Measurements from ENCODE around the gene MSI2.

The MSI2 gene

DNA sequence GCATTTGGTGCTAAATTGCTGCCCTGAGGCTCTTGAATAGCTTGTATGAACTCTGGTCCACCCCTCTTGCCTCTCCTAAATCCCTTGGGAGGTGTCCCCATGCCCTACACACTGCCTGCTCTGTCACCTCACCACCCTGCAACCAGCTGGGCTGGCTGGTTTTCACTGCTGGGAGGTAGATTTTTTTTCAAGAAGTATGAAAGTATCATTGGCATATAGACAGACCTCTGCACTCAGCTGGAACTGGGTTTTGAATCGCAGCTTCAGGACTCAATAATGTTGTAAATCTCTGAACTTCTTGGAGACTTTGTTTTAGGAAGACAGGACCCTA, 184.9 kb downstream of the MSI2 start:
- DNase-seq (ENCODE audit: low read depth): no peak

DNA sequence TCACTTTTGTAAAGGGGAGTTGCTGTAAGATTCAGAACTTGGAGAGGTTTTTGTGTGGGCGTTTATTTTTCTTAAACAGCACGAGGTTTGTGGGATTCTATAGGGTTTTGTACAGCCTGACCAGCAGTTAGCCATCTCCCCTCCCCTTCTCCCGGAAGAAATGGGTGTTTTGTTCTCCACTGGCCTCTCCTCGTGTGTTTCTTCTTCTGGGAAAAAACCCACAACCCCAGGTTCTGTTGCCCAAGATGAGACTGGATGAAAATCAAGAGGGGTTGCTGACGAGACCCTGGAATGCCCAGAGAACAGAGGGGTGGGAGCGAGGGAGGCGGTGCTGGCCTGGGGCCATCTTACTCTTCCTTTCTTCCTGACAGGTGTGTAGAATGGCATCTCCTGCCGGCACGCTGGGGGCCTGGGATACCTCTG, 186.1 kb downstream of the MSI2 start:
- no peak for DNase-seq (ENCODE audit: low read depth)

DNA sequence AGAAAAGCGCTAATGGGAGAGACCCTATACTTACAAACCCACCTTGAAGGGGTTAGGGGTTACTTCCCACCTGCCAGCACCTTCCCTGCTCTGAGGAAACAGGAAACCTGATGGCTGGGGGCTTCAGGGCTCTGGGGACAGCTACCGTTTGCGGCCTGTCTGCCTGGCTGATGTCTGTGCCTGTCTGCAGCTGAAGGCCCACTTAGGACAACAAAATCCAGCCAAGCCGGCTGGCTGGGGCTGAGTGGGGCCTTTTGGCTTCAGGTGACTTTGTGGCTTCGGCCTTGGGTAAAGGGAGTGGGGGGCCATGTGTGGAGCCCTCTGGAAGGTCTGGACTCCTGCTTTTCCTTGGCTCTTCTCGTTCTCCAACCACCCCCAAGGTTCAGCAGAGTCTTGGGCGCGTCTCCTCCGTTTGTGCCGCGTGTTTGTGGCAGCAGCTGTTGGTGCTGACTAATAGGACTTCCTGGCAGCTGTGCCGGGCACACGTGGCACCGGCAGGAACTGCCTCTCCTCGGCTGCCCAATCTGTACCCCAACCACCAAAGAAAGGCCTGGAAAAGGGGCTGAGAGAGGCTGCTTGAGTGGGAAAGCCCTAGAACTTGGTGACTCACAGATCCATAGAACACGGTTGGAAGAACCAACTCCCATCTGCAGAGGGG, 186.7 kb downstream of the MSI2 start:
- DNase-seq (ENCODE audit: low read depth): no peak

DNA sequence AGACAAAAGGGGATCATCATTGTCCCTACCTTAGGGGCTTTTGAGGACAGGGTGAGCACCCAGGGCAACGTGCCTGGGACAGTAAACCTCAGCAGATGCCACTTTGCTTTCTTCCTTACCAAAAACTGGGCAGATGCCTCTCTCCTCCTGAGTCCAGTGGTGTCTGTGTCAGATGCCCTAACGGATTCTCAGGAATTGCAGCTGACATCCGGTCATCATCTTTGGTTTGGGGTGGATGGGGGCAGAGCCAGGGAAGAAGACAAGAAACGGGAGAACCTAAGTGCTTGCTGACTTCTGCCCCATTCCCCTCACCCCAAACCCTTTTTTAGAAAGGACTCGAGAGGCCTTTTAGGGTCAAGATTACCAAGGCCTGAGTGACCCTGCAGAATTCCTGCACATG, 187.5 kb downstream of the MSI2 start:
- no peak for DNase-seq (ENCODE audit: low read depth)

DNA sequence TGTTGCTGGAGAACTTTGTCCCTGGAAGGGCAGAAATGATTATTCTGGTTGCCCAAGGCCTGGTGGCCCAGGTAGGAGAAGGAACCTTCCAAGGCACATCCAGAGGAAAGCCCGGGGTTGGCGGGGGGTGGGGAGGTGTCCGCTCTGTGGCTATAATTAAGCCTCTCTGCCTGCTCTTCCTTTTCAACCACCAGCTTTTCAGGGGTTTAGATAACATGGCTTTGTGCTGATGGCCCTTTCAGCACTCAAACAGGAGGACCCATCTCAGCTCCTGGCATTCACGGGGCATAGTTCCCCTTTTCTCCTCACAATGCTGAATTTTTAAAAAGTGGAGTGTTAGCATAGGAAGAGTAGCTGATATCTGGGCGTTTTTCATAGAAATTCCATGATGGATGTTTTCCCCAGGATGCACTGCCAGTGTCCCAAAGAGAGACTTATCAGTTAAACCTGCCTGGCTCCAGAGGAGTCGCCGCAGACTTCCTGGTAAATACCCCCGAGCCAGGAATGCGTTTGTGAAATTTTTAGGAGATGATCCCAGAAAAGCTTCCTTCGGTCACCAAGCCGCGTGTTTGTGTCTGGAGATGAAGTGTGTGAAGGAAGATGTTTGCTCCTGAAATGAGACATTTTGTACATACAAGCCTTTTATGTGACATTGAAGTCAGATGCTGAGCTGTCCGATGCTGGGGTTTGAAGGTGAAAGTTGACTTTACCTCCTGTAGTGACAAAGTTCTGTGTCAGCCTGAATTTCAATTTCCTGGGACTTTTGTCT, 188.5 kb downstream of the MSI2 start:
- no peak for DNase-seq (ENCODE audit: low read depth)

DNA sequence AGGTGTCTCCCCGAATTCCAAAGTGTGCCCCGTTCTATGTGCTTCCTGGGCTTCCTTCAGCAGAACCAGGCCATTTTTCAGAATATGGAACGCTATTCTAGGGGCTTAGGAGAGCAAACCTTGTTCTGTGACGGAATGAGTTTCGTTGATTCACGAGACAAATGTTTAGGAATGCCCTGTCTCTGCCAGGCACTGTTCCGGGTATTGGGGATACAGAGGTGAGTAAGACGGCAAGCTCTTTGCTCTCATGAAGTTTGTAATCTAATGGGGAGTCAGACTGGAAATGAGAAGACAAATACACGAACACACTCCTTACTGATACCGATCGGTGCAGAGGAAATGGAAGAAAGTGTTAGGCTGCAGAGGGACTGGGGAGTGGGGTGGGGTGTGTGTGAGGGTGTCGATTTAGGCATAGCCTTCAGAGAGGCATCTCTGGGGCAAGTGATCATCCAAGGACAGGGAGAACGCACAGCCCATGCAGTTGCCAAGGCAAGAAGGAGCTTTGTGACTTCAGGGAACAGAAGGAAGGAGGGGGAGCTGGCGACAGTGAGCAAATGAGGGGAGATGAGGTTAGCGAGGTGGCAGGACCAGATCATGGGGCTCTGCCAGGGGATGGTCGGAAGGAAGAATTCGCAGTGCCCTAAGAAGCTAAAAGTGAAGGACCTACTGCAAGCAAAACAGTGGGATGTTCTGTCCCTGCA, 189.6 kb downstream of the MSI2 start:
- DNase-seq (ENCODE audit: low read depth): no peak

DNA sequence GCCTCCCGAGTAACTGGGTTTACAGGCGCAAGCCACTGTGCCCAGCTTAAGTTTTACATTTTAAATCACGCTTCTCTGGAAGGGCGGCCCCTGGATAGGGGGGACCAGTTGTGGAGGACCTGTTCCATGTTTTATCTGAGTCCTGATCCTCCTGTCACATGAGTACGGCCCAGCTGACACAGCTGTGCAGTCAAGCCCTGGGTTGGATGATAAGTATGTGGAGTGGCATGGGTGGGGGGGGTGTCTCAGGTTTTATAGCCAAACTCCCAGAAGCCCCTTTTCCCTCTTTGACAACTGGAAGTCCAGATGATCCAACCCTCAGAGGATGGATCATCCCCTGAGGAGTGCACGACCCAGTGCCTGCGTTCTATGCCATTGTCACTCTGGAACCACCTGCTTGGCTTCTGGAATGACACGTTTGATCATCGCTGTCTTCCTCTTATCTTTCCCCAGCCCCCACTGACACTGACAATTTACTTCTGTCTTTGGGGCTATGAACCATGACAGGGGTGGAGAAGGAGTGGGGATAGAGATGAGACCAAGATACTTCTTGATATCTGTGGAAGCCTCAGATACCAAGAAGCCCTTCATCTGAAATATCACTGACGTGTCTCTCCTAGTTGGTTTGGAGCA, 191.2 kb downstream of the MSI2 start:
- DNase-seq (ENCODE audit: low read depth): no peak

DNA sequence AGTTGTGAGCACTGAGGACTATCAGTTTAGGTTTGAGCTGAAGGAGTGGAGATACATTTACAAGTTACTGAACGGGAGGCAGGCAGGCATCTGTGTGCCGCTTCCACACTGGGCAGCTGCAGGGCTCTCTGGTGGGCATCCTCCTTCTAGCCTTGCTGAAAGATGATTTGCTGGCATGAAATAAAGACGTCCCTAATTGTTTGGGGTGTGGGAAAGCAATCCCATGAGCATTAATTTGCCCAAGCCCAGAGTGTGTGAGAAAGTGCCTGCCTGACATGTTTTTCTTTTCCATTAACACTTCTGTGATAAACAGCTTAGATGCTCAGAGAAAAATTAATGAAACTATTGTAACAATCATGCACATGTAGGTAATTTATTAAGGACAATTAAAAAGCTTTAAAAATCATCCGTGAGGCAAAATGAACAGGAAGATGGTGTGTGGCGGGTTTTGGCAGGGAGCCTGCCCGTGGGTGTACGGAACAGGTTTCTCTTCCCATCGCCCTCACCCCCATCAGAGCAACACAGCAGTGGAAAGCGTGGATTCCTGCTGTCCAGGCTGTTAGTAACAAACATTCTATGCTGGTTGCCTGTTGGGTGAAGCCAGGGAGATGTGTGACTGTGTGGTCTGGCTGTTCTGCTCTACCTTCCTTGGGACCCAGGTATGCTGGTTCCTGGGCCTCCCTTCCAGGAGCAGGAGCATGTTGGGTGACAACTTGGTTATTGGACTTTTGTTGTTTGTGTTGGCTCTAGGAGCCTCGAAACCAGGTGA, 191.9 kb downstream of the MSI2 start:
- no peak for DNase-seq (ENCODE audit: low read depth)

DNA sequence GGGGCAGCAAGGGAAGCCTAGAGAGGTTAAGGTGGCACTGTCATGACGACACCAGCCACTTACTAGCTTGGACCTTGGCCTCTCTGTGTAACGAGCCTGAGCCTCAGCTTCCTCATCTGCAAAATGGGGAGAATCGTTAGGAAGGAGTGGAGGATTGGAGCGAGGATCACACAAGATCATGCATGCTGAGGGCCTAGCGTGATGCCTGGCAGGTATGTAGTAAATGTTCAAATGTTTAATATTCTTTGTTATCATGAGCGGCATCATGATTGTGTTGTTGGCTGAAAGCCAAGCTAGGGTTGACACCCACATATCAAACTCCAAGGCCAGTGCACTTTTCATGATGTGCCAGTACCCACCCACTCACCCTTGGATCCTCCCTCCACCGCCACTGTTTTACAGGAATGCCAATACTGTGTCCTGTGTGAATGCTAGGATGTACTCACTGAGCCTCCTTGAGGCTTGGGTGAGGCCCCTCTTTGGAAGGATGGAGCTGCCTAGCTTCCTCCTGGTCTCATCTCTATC, 192.5 kb downstream of the MSI2 start:
- no peak for DNase-seq (ENCODE audit: low read depth)

DNA sequence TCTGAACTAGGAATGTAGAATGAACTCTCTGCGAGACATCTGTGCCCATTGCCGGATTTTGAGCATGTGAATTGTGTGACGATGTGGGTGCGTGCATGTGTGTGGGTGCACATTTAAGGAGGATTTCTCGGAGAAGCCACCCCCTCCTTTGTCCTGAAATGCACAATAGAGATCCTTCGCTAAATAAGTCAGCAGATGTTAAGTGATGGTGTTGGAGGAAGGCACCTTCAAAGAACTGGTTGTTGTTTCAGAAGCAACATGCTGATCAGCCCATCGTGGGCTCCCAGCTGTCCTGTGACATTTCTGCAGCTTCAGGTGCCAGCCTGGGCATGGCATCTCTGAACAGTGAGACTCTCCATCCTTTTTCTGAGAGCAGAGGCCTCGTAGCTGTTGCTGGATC, 194.9 kb downstream of the MSI2 start:
- DNase-seq (ENCODE audit: low read depth): no peak

DNA sequence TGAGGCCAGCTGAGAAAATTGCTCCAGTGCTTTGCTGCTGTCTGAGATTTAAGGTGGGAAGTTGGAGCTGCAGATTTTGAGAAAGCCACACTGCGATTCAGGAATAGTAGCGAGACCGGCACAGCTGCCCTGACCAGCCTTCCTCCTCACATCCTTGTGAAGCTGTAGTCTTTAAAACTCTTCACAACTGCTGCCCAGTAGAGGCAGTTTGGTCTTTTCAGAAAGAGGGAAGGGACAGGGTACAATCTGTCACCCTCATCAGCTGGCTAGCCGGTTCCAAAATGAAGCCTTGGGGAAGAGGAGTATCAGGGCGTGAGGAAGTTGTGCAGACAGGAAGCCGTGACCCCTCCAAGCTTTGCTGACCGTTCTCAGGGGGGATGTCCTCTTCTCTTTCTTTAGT, 195.3 kb downstream of the MSI2 start:
- no peak for DNase-seq (ENCODE audit: low read depth)

DNA sequence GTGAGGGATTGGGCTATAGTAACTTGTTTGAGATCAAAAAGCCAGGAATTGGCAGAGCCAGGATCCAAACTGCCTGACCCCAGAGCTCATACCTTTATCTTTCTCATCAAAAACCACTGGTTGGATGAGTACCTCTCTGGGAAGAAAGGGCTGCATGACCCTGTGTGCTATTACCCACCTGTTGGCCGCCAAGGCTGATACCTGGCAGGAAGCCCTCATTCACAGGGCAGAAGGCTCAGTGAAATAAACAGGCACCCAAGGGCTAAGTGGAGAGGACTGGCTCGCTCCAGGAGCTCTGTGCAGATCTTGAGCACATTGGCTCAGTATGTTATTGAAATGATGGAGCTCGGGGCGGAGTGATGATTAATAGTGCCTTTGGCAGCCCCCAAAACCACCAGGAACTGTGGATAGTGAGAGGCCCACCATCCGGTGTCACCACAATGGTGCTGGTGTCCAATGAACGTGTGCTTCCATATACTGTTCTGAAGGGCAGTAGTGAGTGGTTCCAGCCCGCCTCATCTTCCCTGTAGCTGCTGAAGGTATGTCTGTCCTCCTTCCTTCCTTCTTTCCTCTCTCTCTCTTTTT, 197.6 kb downstream of the MSI2 start:
- no peak for DNase-seq (ENCODE audit: low read depth)

DNA sequence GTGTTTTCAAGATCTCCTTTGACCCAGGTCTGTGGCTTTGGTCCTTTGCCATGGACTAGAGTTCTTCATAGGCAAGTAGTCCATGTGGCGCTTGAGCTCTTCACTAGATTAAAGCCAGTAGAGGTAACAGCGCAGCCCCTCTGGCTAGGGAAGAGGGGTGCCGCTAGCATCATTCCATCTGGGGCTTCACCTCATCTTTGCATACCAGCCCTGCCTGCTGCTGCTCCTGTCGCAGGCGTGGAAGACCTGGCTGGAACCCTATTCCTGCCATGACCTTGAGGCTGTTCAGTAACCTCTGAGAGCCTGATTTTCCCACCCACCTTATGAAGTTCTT, 198.4 kb downstream of the MSI2 start:
- DNase-seq (ENCODE audit: low read depth): no peak

DNA sequence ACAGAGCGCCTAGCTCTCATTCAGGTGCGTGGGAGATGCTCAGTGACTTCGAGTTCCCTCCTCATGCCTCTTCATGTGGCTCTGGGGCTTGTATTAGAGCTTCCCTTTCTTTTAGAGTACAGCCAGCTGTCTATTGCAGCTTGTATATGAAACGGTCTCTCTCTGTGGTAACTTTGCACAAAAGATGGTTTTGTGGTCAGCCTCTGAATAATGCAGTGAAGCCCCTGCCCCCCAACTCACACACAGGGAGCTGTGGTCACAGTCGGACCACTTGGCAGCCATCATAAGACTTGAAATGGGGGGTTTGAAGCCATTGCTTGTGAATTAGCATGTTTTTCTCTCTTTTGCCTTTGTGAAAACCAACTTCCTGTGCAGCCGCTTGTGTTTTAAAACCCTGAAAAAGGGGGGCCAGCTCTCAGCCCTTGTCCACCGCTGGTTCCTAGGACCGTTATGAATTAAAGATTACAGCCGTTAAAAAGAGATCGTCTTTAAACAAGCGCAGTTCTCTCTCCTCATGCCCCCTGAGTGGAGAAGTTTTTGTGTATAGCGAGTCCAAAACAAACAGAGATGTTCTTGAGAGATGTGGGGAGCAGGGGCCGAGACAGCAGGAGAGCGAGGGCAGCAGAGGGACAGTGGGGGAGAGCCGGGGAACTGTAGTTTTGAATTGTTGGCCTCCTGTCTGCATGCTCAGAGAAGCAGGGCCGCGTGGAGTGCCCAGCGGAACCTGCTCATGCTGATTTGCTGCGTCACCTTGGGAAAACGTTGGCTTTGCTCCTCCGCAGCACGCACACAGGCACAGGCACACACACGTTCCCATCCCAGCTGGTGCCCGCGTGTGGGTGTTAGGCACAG, 199.0 kb downstream of the MSI2 start:
- no peak for DNase-seq (ENCODE audit: low read depth)

DNA sequence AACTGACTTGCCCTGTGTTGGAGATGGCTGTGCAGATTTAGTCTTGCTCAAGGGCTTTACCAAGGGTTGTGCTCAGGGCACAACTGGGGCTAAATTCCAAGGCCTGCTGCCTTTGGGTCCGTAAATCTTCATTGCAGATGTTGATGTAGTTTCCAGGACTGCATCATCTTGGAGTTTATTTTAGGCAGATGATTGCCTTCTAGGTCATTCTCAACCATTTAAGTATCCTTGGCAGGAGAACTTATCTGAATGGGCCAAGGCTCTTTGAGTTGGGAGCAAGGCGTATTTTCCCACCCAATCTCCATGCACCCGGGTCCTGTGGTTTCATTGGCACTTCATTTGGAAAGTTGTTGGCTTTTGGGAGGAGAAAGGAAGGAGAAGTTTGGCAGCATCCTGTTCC, 200.3 kb downstream of the MSI2 start:
- DNase-seq (ENCODE audit: low read depth): no peak

DNA sequence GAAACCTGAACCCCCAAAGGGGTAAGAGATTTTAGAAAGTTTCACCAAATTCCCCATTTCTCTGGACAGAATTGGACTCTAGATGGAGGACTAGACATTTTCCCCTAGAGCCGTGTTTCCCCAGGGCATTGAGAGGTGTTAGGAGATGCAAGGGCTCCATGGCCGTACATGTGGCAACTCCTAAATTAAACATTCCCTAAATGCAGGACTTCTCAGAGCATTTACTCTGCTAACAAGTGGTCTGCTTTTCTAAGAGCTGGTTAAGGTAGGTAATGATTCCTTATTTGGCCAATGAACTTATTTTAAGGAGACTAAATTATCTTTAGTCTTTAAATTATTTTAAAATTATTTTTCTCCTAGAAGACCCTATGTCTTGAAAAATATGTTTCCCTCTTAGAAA, 200.9 kb downstream of the MSI2 start:
- DNase-seq (ENCODE audit: low read depth): no peak

DNA sequence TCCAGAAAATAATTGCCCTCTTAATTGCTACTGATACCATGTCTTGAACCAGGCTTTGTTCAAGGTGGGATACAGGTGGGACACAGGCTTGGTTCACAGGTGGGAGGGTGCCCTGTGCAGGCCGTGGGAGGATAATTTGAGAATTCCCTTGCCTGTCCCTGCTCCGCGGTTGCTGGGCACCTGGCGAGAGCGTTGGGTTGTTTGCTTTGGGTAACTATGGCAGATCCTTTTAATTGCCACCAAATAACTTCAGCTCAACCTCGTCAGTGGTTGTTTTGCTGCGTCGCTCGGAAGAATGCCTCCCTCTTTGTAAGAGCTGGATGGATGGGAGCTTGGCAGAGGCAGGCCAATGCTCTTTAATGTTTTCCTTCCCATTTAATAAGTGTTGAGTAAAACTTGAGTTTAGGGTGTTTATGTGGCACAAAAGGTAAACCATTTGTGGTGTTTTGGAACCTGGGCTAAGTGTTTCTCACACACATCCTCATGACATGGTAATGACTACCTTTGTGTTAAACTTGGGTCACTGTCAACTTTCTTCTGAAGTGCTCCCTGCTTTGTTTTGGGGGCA, 202.5 kb downstream of the MSI2 start:
- DNase-seq (ENCODE audit: low read depth): no peak

DNA sequence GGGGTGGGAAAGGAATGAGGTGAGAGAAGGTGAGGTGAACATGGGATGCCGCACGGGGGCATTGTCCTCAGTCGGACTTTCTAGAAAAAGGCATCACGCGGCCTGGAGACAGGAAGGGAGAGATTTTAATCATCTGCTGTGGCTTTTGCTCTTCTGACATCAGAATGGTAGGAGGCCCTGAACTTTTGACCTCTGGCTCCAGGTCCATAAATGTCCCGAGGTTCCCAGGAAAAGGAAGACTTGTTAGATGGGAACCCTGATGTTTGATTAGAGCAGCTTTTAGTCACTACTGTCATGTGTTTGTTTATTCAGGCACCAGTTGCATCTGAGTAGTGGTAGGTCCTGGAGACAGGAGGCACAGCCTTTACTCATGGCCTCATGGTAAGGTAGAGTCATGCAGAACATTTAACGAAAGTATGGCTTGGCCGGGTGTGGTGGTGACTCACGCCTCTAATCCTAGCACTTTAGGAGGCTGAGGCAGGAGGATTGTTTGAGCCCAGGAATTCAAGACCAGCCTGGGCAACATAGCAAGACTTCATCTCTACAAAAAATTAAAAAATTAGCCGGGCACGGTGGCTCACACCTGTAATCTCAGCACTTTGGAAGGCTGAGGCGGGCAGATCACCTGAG, 203.1 kb downstream of the MSI2 start:
- no peak for DNase-seq (ENCODE audit: low read depth)

DNA sequence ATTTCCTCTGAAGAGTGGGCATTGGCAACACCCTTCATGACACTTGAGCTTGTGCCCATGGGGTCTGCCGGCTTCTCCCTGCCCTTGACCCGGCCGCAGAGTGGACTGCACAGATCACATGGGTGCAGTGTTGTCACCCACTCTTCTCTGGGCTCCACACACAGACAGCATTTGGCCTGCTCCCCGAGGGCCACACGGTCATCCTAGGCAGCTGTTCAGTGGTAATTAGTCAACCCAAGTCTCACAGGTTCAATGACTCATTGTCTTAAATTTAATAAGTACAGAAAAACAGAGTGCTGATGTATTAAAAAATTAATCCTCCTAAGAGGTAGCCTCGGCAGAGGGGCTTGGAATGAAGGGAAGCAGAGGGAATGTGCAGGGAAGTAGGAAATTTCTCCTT, 204.8 kb downstream of the MSI2 start:
- DNase-seq (ENCODE audit: low read depth): no peak

DNA sequence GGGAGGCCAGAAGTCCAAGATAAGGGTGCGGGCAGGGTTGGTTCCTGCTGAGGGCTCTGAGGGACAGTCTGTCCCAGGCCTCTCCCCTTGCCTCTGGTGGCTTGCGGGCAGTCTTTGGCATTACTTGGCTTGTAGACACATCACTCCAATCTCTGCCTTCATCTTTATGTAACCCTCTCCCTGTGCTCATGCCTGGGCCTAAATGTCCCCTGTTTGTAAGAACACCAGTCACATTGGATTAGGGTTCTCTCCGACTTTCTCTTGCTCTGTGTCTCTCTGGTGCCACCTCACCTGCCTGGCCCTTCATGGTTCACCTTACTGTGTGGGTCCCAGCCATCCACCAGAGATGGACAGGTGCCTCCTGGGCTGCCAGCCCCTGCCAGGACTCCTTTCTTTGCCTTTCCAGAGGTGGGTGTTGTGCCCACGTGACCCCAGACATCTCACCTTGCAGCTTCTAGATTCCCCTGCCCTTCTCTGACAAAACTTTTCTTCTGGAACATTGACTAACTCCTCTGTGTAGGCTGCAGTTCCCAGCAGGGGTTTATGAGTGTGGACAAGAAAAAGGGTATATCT, 205.8 kb downstream of the MSI2 start:
- no peak for DNase-seq (ENCODE audit: low read depth)
